Measurements from ENCODE around the gene TRIM31.
"Not testable (repeated sequence)": the region's sequence is repeated elsewhere in the genome, so short reads cannot be mapped to it uniquely, and the experiment has no call there.

Gene TRIM31

GRCh38 chr6:30152910-30153610 lies 40.2 kb upstream of the TRIM31 start:
- no peak for DNase-seq
- H3K4me1 Mint-ChIP-seq: no peaks in the 10 kb centered on the region
- H3K27me3 Mint-ChIP-seq: peaks cover 7% of the 10 kb centered on the region
- ATAC-seq: no peak
- no peaks in the 10 kb centered on the region for H3K9me3 Mint-ChIP-seq
- H3K27ac Mint-ChIP-seq: no peak overlapping the region
- no peaks in the 10 kb centered on the region for H3K36me3 Mint-ChIP-seq (ENCODE audit: low read depth)
- no peak overlapping the region for H3K4me3 Mint-ChIP-seq

- Mint-ChIP-seq H3K36me3 (ENCODE audit: low read depth) (no peaks in the 10 kb centered on the region), H3K9me3 (no peaks in the 10 kb centered on the region), H3K27me3 (peaks cover 7% of the 10 kb centered on the region), H3K4me3 (no peak overlapping the region), H3K4me1 (no peaks in the 10 kb centered on the region), H3K27ac (no peak overlapping the region)
- no peak for DNase-seq
- ATAC-seq: no peak
Measured at GRCh38 chr6:30152016-30152673, 39.3 kb upstream of the TRIM31 start.

- H3K4me3 Mint-ChIP-seq: no peak overlapping the region
- ATAC-seq: no peak
- no peaks in the 10 kb centered on the region for H3K4me1 Mint-ChIP-seq
- H3K27ac Mint-ChIP-seq: no peak overlapping the region
- no peaks in the 10 kb centered on the region for H3K9me3 Mint-ChIP-seq
- no peak for DNase-seq
- peaks cover 7% of the 10 kb centered on the region for H3K27me3 Mint-ChIP-seq
- H3K36me3 Mint-ChIP-seq (ENCODE audit: low read depth): no peaks in the 10 kb centered on the region
Measured at GRCh38 chr6:30151580-30151979, 38.7 kb upstream of the TRIM31 start.

DNA sequence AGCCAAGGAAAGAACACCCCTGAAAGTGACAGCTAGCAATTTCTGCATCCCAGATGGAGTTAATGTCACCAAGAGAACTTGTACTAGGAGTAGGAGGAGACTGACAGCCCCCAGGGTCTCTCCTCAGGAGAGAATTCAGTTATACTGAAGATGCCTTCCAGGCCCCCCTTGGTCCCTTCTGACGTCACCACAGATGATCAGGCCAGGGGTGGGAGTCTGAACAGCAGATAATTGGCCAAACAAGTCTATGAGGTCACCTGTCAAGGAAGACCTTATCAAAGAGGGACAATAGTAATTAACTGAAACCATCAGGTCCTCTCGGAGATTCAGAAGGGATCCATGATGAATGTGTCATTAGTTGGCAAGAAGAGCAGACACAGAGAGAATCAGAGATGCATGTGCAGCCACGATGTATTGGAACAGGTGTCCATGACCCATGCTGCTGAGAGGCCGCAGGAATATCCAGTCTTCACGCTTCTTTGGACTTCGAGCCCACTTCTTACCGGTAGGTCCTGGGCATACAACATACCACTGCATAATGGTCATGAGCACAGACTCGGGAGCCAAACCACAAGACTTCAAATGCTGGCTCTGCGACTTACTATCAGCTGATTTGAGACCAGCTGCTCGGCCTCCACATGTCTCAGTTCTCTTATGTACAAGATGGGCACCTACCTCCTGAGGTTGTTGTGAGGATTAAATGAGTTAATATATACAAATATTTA lies 37.9 kb upstream of the TRIM31 start:
- no peak for DNase-seq
- ATAC-seq: no peak
- Mint-ChIP-seq H3K27ac (no peak overlapping the region), H3K4me3 (no peak overlapping the region), H3K36me3 (ENCODE audit: low read depth) (no peaks in the 10 kb centered on the region), H3K9me3 (no peaks in the 10 kb centered on the region), H3K27me3 (peaks cover 7% of the 10 kb centered on the region), H3K4me1 (no peaks in the 10 kb centered on the region)

GRCh38 chr6:30149858-30150550 lies 37.1 kb upstream of the TRIM31 start:
- Mint-ChIP-seq H3K27ac (no peak overlapping the region), H3K4me3 (no peak overlapping the region), H3K36me3 (ENCODE audit: low read depth) (no peaks in the 10 kb centered on the region), H3K9me3 (no peaks in the 10 kb centered on the region), H3K4me1 (no peaks in the 10 kb centered on the region), H3K27me3 (peaks cover 8% of the 10 kb centered on the region)
- no peak for DNase-seq
- no peak for ATAC-seq

GRCh38 chr6:30149234-30149633 lies 36.3 kb upstream of the TRIM31 start:
- ATAC-seq: no peak
- peaks cover 11% of the 10 kb centered on the region for H3K27me3 Mint-ChIP-seq

DNA sequence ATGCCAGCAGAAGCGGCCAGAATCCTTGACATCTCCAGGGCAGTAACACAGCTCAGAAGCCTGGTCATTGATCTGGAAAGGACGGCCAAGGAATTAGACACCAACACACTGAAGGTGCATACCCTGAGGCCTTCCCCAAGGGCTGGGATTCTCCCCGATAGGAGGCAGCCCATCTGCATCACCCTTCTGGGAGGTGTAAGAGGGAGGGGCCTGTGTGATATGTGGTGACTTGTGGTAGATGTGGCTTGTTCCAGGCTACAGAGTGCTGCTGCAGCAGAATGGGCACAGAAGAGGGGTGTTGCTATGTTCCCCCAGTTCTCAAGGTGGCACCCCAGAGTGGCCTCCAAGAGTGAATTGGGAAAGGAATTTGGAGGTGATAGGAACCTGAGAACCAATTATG lies 34.2 kb upstream of the TRIM31 start:
- no peaks in the 10 kb centered on the region for H3K4me1 Mint-ChIP-seq
- H3K36me3 Mint-ChIP-seq (ENCODE audit: low read depth): no peaks in the 10 kb centered on the region
- H3K27ac Mint-ChIP-seq: no peak overlapping the region
- DNase-seq: no peak
- peak; percentile 36 for ATAC-seq
- no peaks in the 10 kb centered on the region for H3K9me3 Mint-ChIP-seq
- H3K4me3 Mint-ChIP-seq: no peak overlapping the region
- H3K27me3 Mint-ChIP-seq: peaks cover 23% of the 10 kb centered on the region

More at GRCh38 chr6:30149234-30149633, 36.3 kb upstream of the TRIM31 start:
- no peak for DNase-seq
- Mint-ChIP-seq H3K27ac (no peak overlapping the region), H3K9me3 (no peaks in the 10 kb centered on the region), H3K4me1 (no peaks in the 10 kb centered on the region), H3K36me3 (ENCODE audit: low read depth) (no peaks in the 10 kb centered on the region), H3K4me3 (no peak overlapping the region)

GRCh38 chr6:30145818-30146217 lies 32.9 kb upstream of the TRIM31 start:
- DNase-seq (no peak), ATAC-seq (no peak)
- no peaks in the 10 kb centered on the region for H3K36me3 Mint-ChIP-seq (ENCODE audit: low read depth)
- no peak overlapping the region for H3K4me3 Mint-ChIP-seq
- H3K4me1 Mint-ChIP-seq: no peaks in the 10 kb centered on the region
- H3K27me3 Mint-ChIP-seq: peaks cover 34% of the 10 kb centered on the region
- H3K9me3 Mint-ChIP-seq: no peaks in the 10 kb centered on the region
- no peak overlapping the region for H3K27ac Mint-ChIP-seq

GRCh38 chr6:30144811-30145210 lies 31.9 kb upstream of the TRIM31 start:
- DNase-seq: no peak
- ATAC-seq: no peak
- H3K4me3 Mint-ChIP-seq: no peak overlapping the region
- H3K27me3 Mint-ChIP-seq: peaks cover 39% of the 10 kb centered on the region
- no peaks in the 10 kb centered on the region for H3K9me3 Mint-ChIP-seq
- no peak overlapping the region for H3K27ac Mint-ChIP-seq
- no peaks in the 10 kb centered on the region for H3K36me3 Mint-ChIP-seq (ENCODE audit: low read depth)
- no peaks in the 10 kb centered on the region for H3K4me1 Mint-ChIP-seq

GRCh38 chr6:30143780-30144179 lies 30.9 kb upstream of the TRIM31 start:
- Mint-ChIP-seq H3K4me3 (no peak overlapping the region), H3K36me3 (ENCODE audit: low read depth) (no peaks in the 10 kb centered on the region), H3K27ac (no peak overlapping the region), H3K9me3 (no peaks in the 10 kb centered on the region), H3K4me1 (no peaks in the 10 kb centered on the region), H3K27me3 (peaks cover 42% of the 10 kb centered on the region)
- no peak for ATAC-seq
- DNase-seq: no peak

DNA sequence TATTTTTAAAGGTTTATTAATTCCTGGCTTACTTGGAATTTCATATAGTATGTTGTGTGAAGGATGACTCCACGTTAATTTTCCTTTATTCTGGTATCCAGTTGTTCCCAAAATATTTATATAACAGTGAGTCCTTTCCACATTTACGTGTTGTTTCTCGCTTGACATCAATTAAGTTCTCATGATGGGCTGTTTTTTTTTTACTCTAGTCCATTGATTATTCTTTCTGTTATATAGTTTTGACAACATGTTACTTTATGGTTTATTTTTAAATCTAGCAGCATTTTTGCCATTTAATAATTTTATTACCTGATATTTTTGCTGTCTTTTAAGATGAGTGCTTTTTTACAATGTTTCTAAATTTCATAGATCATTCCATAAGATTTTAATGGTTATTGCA lies 29.8 kb upstream of the TRIM31 start:
- Mint-ChIP-seq H3K9me3 (no peaks in the 10 kb centered on the region), H3K4me1 (no peaks in the 10 kb centered on the region), H3K4me3 (no peak overlapping the region), H3K36me3 (ENCODE audit: low read depth) (no peaks in the 10 kb centered on the region), H3K27me3 (peaks cover 47% of the 10 kb centered on the region), H3K27ac (no peak overlapping the region)
- DNase-seq: no peak
- ATAC-seq: no peak

DNA sequence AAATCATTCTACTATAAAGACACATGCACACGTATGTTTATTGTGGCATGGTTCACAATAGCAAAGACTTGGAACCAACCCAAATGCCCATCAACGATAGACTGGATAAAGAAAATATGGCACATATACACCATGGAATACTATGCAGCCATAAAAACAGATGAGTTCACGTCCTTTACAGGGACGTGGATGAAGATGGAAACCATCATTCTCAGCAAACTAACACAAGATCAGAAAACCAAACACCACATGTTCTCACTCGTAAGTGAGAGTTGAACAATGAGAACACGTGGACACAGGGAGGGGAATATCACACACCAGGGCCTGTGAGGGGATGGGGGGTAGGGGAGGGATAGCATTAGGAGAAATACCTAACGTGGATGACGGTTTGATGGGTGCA lies 27.4 kb upstream of the TRIM31 start:
- H3K36me3 Mint-ChIP-seq (ENCODE audit: low read depth); H3K9me3 Mint-ChIP-seq; H3K4me3 Mint-ChIP-seq; ATAC-seq; H3K4me1 Mint-ChIP-seq; DNase-seq; H3K27ac Mint-ChIP-seq: not testable (repeated sequence)
- H3K27me3 Mint-ChIP-seq: peaks cover 48% of the 10 kb centered on the region

DNA sequence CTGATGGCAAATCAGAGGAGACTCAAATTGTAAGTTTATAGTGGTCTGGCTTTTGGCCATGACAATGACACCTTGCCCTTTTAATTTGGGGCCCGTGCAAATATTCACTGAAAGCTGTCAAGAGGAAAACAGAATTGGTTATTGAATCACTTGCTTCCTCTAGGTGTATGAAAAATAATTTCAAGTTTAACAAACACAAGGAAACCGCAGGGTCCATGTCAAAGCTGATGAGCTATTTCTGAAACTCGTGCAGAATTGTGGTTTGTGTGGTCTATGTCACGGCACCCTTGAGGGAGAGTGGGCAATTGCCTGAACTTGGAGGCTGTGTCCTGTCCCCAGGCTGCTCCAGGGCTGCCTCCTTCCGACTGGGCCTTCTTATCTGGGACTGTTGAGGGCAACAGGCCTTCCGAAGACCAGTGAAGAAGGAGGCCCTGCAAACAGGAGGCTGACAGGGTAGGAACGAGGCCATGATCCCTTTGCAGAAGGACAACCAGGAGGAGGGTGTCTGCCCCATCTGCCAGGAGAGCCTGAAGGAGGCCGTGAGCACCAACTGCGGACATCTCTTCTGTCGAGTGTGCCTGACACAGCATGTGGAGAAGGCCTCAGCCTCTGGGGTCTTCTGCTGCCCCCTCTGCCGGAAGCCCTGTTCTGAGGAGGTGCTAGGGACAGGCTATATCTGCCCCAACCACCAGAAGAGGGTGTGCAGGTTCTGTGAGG lies 23.8 kb upstream of the TRIM31 start:
- ATAC-seq (no peak), DNase-seq (no peak)
- Mint-ChIP-seq H3K27ac (no peak overlapping the region), H3K36me3 (ENCODE audit: low read depth) (no peaks in the 10 kb centered on the region), H3K4me1 (peaks cover 2% of the 10 kb centered on the region), H3K27me3 (peaks cover 47% of the 10 kb centered on the region), H3K9me3 (no peaks in the 10 kb centered on the region), H3K4me3 (no peak overlapping the region)

DNA sequence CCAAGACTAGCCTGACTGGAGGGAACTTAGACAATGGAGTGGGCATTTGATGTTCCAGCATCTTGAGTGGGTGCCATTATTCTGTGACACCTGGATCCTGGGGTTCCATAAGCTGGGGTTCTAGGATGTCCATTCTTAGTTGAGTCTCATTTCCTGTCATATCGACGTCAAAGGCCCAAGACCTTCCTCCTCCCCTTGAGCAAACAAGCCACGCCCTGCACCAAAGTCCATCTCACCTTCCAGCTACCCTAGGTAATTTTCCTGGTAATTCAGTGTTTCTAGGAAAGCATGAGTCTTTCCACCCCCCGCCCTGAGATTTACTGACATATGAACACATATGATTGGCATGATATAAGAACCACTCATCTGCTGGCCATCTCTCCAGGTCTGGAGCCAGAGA lies 22.9 kb upstream of the TRIM31 start, which contains the start of gene TRIM40:
TSS of gene TRIM40 (plus strand) at position 384 of the 400 bp plus-strand sequence. CDS start 897 bp downstream, outside the sequence.
- Mint-ChIP-seq H3K27me3 (peaks cover 47% of the 10 kb centered on the region), H3K36me3 (ENCODE audit: low read depth) (no peaks in the 10 kb centered on the region), H3K9me3 (no peaks in the 10 kb centered on the region), H3K4me3 (no peak within 1 kb of the TSS), H3K27ac (no peak within 1 kb of the TSS), H3K4me1 (peaks cover 6% of the 10 kb centered on the region)
- ATAC-seq (no peak), DNase-seq (no peak)
